ENCODE results near the gene PUS1.

GRCh38 chr12:131918311-131919050, 10.6 kb upstream of the PUS1 start:
- TF ChIP-seq EZH2phosphoT487 (IDR thresholded peaks at IDR 0.05; ENCODE audit: borderline replicate concordance, low read length) (no peak), EZH2 (IDR thresholded peaks at IDR 0.05; ENCODE audit: low read length, unreplicated experiment) (no peak), CTCF (conservative IDR thresholded peaks at IDR 0.05; ENCODE audit: low read depth, low read length) (no peak)
